ENCODE measurements around the gene TEX51. TPM values are rescaled to one million over a fixed set of nuclear protein-coding genes. Genes with fewer than 3 reads are reported as not detected.
A peak's percentile ranks its signal among the peaks of the same experiment; 100 is the strongest.

Gene TEX51
- total RNA-seq, 2 experiments from 2014 or later: not detected

GRCh38 chr2:126910637-126911036, 11.9 kb downstream of the TEX51 start:
- no peak overlapping the region for H3K4me3 Mint-ChIP-seq
- CTCF ChIA-PET: no interaction called here
- no peaks in the 10 kb centered on the region for H3K9me3 Mint-ChIP-seq (ENCODE audit: insufficient read depth)
- ATAC-seq: no peak
- no peaks in the 10 kb centered on the region for H3K36me3 Mint-ChIP-seq (ENCODE audit: low read depth)
- peaks cover 3% of the 10 kb centered on the region for H3K27me3 Mint-ChIP-seq (ENCODE audit: low read depth)
- H3K4me1 Mint-ChIP-seq (ENCODE audit: low read depth): no peaks in the 10 kb centered on the region
- no peak for DNase-seq
- POLR2A ChIA-PET: no interaction called here
- no peak overlapping the region for H3K27ac Mint-ChIP-seq

DNA sequence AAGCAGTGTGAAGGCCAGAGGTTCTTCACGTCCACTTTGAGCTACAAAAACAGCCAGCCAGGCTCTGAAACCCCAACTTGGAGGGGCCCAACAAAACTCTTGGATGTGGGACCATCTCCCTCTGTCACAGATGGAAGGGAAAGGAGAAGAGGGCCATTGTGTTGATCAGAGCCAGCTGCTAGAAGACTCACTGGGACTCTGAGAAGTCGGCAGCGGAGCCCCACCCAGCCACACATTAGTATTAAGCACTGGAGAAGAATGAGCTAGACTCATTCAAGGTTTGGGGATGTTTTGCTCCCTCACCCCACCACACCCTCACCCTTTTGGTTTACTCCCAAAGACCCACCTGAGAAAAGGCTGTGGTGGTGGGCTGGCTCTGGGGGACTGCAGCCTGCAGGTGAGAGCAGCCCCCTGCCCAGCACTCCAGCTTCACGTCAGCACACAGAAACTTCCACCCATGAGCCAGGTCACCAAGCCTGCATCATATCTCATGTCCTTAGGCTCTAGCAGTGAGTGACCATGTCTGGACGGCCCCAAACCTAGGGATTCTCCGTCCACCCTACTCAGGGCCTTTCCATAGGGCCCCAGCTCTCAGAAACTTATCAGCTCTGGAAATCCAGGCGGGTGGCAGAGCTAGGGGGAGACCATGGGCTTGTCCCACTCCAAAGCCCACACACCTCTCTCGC, 12.6 kb downstream of the TEX51 start:
- ChIA-PET POLR2A (no interaction called here), CTCF (no interaction called here)
- H3K4me3 Mint-ChIP-seq: no peak overlapping the region
- H3K36me3 Mint-ChIP-seq (ENCODE audit: low read depth): no peaks in the 10 kb centered on the region
- H3K27ac Mint-ChIP-seq: no peak overlapping the region
- no peak for ATAC-seq
- peaks cover 3% of the 10 kb centered on the region for H3K27me3 Mint-ChIP-seq (ENCODE audit: low read depth)
- no peaks in the 10 kb centered on the region for H3K4me1 Mint-ChIP-seq (ENCODE audit: low read depth)
- no peaks in the 10 kb centered on the region for H3K9me3 Mint-ChIP-seq (ENCODE audit: insufficient read depth)
- DNase-seq: peak; percentile 12

GRCh38 chr2:126912201-126912600, 13.5 kb downstream of the TEX51 start:
- H3K9me3 Mint-ChIP-seq (ENCODE audit: insufficient read depth): no peaks in the 10 kb centered on the region
- POLR2A ChIA-PET: no interaction called here
- no peaks in the 10 kb centered on the region for H3K4me1 Mint-ChIP-seq (ENCODE audit: low read depth)
- H3K27me3 Mint-ChIP-seq (ENCODE audit: low read depth): peaks cover under 1% of the 10 kb centered on the region
- no peaks in the 10 kb centered on the region for H3K36me3 Mint-ChIP-seq (ENCODE audit: low read depth)
- CTCF ChIA-PET: no interaction called here
- DNase-seq (no peak), ATAC-seq (no peak)
- no peak overlapping the region for H3K27ac Mint-ChIP-seq
- H3K4me3 Mint-ChIP-seq: no peak overlapping the region

DNA sequence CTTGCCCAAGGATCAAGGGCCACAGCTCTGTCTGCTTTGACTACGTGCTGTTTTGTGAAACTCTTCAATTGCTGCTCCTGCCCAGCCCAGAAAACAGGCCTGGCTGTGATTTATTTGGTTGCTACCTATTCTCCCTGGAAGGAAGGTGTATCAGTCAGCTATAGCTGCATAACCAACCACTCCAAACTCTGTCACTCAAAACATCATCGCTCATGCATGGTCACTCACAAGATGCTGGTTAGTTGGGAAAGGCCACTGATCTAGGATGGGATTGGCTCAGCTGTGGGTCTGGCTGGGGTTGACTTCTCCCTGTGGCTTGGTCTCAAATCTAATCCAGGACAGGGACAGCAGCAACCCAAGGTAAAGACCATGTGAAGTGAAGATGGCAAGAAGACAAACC, 14.6 kb downstream of the TEX51 start:
- DNase-seq (peak; percentile 14), ATAC-seq (no peak)
- POLR2A ChIA-PET: no interaction called here

GRCh38 chr2:126913881-126914615, 15.4 kb downstream of the TEX51 start:
- ChIA-PET POLR2A (no interaction called here), CTCF (no interaction called here)
- no peaks in the 10 kb centered on the region for H3K36me3 Mint-ChIP-seq (ENCODE audit: low read depth)
- no peaks in the 10 kb centered on the region for H3K4me1 Mint-ChIP-seq (ENCODE audit: low read depth)
- ATAC-seq: no peak
- H3K4me3 Mint-ChIP-seq: no peak overlapping the region
- H3K27me3 Mint-ChIP-seq (ENCODE audit: low read depth): no peaks in the 10 kb centered on the region
- DNase-seq: no peak
- H3K27ac Mint-ChIP-seq: no peak overlapping the region
- H3K9me3 Mint-ChIP-seq (ENCODE audit: insufficient read depth): no peaks in the 10 kb centered on the region

More for the DNA sequence above, 14.6 kb downstream of the TEX51 start:
- H3K36me3 Mint-ChIP-seq (ENCODE audit: low read depth): no peaks in the 10 kb centered on the region
- no peaks in the 10 kb centered on the region for H3K27me3 Mint-ChIP-seq (ENCODE audit: low read depth)
- H3K27ac Mint-ChIP-seq: no peak overlapping the region
- no peaks in the 10 kb centered on the region for H3K4me1 Mint-ChIP-seq (ENCODE audit: low read depth)
- no peak overlapping the region for H3K4me3 Mint-ChIP-seq
- no peaks in the 10 kb centered on the region for H3K9me3 Mint-ChIP-seq (ENCODE audit: insufficient read depth)
- CTCF ChIA-PET: no interaction called here

GRCh38 chr2:126914811-126915500, 16.3 kb downstream of the TEX51 start:
- no peak overlapping the region for H3K27ac Mint-ChIP-seq
- peak; percentile 13 for DNase-seq
- H3K9me3 Mint-ChIP-seq (ENCODE audit: insufficient read depth): no peaks in the 10 kb centered on the region
- CTCF ChIA-PET: no interaction called here
- H3K4me1 Mint-ChIP-seq (ENCODE audit: low read depth): no peaks in the 10 kb centered on the region
- H3K4me3 Mint-ChIP-seq: no peak overlapping the region
- POLR2A ChIA-PET: no interaction called here
- H3K36me3 Mint-ChIP-seq (ENCODE audit: low read depth): no peaks in the 10 kb centered on the region
- no peak for ATAC-seq
- H3K27me3 Mint-ChIP-seq (ENCODE audit: low read depth): no peaks in the 10 kb centered on the region

GRCh38 chr2:126915903-126916302, 17.2 kb downstream of the TEX51 start:
- H3K27me3 Mint-ChIP-seq (ENCODE audit: low read depth): no peaks in the 10 kb centered on the region
- POLR2A ChIA-PET: no interaction called here

GRCh38 chr2:126916744-126917143, 18.1 kb downstream of the TEX51 start:
- ATAC-seq (no peak), DNase-seq (no peak)
- no peak overlapping the region for H3K27ac Mint-ChIP-seq
- ChIA-PET POLR2A (no interaction called here), CTCF (no interaction called here)
- H3K4me3 Mint-ChIP-seq: no peak overlapping the region
- no peaks in the 10 kb centered on the region for H3K27me3 Mint-ChIP-seq (ENCODE audit: low read depth)
- H3K9me3 Mint-ChIP-seq (ENCODE audit: insufficient read depth): no peaks in the 10 kb centered on the region
- no peaks in the 10 kb centered on the region for H3K36me3 Mint-ChIP-seq (ENCODE audit: low read depth)
- no peaks in the 10 kb centered on the region for H3K4me1 Mint-ChIP-seq (ENCODE audit: low read depth)

More at GRCh38 chr2:126915903-126916302, 17.2 kb downstream of the TEX51 start:
- Mint-ChIP-seq H3K36me3 (ENCODE audit: low read depth) (no peaks in the 10 kb centered on the region), H3K4me3 (no peak overlapping the region), H3K27ac (no peak overlapping the region), H3K4me1 (ENCODE audit: low read depth) (no peaks in the 10 kb centered on the region), H3K9me3 (ENCODE audit: insufficient read depth) (no peaks in the 10 kb centered on the region)
- DNase-seq (no peak), ATAC-seq (no peak)
- CTCF ChIA-PET: no interaction called here

DNA sequence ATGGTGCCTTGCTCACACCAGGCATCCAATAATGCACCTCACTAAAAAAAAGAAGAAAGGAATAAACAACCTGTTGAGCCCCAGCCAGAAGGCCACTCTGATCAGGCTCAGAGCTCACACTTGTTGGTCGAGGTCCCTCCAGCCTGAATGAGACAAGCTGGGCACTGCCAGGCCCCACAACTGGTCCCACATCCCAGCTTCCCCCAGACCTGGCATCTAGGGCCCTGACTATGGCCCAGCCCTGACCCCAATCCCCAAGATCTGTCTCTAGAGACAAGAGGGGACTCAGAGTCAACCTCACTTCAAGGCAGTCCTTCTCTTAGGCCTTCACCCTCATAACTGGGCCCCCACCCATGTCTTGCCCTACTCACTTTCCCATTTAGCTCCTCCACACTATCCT, 22.4 kb downstream of the TEX51 start:
- no peak for ATAC-seq
- no peak for DNase-seq
- CTCF ChIA-PET: no interaction called here
- POLR2A ChIA-PET: no interaction called here
- no peaks in the 10 kb centered on the region for H3K9me3 Mint-ChIP-seq (ENCODE audit: insufficient read depth)
- no peak overlapping the region for H3K4me3 Mint-ChIP-seq
- no peak overlapping the region for H3K27ac Mint-ChIP-seq
- no peaks in the 10 kb centered on the region for H3K36me3 Mint-ChIP-seq (ENCODE audit: low read depth)
- H3K27me3 Mint-ChIP-seq (ENCODE audit: low read depth): peaks cover 9% of the 10 kb centered on the region
- no peaks in the 10 kb centered on the region for H3K4me1 Mint-ChIP-seq (ENCODE audit: low read depth)

DNA sequence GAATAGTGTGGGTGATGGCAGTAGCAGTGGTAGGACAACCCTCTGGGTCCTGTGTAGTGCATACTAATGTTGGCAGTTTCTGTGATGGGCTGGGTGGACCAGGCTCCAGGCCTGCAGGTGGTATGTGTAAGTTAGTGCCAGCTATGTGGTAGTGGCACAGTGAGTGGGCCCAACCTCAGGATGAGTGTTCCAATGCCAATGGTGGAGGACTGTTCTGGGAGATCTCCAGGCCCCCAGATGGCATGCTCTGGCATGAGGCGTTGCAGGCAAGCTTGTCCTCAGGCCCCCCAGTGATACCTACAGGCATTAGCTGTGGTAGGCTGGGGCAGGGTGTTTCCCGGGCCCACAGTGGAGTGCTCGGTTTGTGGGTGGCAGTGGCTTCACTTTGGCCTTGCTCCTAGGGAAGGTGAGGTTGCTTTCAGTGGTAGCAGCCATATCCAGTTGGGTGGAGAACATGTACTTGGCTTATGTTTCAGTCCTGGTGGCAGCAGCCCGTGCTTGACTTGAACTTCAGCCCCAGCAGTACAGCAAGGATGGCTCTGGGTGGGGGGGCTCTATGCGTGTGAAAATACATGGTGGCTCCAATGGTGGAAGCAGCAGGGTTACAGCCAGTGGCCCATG, 32.4 kb downstream of the TEX51 start:
- POLR2A ChIA-PET: interaction anchor here (0.6 kb wide), 1 partner anchor 1428 kb away, joined by 3 read pairs; no protein-coding TSS in a partner anchor
- DNase-seq (no peak), ATAC-seq (no peak)
- H3K27me3 Mint-ChIP-seq (ENCODE audit: low read depth): peaks cover 5% of the 10 kb centered on the region
- no peak overlapping the region for H3K4me3 Mint-ChIP-seq
- H3K36me3 Mint-ChIP-seq (ENCODE audit: low read depth): no peaks in the 10 kb centered on the region
- CTCF ChIA-PET: no interaction called here
- H3K27ac Mint-ChIP-seq: no peak overlapping the region
- no peaks in the 10 kb centered on the region for H3K4me1 Mint-ChIP-seq (ENCODE audit: low read depth)
- H3K9me3 Mint-ChIP-seq (ENCODE audit: insufficient read depth): no peaks in the 10 kb centered on the region

DNA sequence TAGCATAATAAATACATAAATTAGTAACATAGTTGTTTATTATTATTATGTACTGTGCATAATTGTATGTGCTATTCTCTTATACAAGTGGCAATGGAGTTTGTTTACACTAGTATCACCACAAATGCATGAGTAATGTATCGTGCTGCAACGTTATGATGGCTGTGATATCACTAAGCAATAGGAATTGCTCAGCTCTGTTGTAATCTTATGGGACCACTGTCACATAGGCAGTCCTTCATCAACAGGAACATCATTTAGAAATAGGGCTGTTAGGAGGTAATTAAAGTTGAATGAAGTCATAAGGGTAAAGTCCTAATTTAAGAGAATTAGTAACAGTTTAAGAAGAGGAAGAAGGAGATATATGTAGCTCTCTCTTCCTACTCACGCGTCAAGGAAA, 33.8 kb downstream of the TEX51 start:
- CTCF ChIA-PET: interaction anchor here (1.2 kb wide), 1 partner anchor 40 kb away, joined by 4 read pairs; no protein-coding TSS in a partner anchor
- no peaks in the 10 kb centered on the region for H3K4me1 Mint-ChIP-seq (ENCODE audit: low read depth)

More for the DNA sequence above, 33.8 kb downstream of the TEX51 start:
- Mint-ChIP-seq H3K4me3 (no peak overlapping the region), H3K36me3 (ENCODE audit: low read depth) (no peaks in the 10 kb centered on the region), H3K27ac (no peak overlapping the region), H3K9me3 (ENCODE audit: insufficient read depth) (no peaks in the 10 kb centered on the region), H3K27me3 (ENCODE audit: low read depth) (peaks cover 2% of the 10 kb centered on the region)
- POLR2A ChIA-PET: no interaction called here
- ATAC-seq (no peak), DNase-seq (no peak)

Measured in activated CD8-positive, alpha-beta T cell treated with anti-CD3 and anti-CD28 coated beads, Interleukin-2, amount 10 ng/mL, durations not matched to agents 7 days and 5 days (primary cell).